IPS-11a (cell line): ENCODE data around the gene GNA12.
"Not testable (repeated sequence)": the region's sequence is repeated elsewhere in the genome, so short reads cannot be mapped to it uniquely, and the experiment has no call there.

Experiments
- H3K4me3 ChIP-seq: one replicate; pipeline ENCODE4 v1.5.1; 2013; ENCODE audit warnings: low read depth, low read length, control low read depth

GNA12 gene

GRCh38 chr7:2732388-2732787 lies 111.7 kb downstream of the GNA12 start:
- H3K4me3 ChIP-seq = no peak overlapping the region

- H3K4me3 ChIP-seq = no peak overlapping the region
Measured at GRCh38 chr7:2730846-2731770, 113.0 kb downstream of the GNA12 start.

- no peak overlapping the region for H3K4me3 ChIP-seq
Measured at GRCh38 chr7:2729893-2730716, 114.0 kb downstream of the GNA12 start.

- no peak overlapping the region for H3K4me3 ChIP-seq
Measured at GRCh38 chr7:2729031-2729892, 114.8 kb downstream of the GNA12 start.

- H3K4me3 ChIP-seq = no peak overlapping the region
Measured at GRCh38 chr7:2728316-2729030, 115.6 kb downstream of the GNA12 start.

GRCh38 chr7:2727206-2727605 lies 116.9 kb downstream of the GNA12 start:
- not testable (repeated sequence) for H3K4me3 ChIP-seq

GRCh38 chr7:2726316-2727018 lies 117.6 kb downstream of the GNA12 start:
- H3K4me3 ChIP-seq = no peak overlapping the region

GRCh38 chr7:2725178-2726105 lies 118.7 kb downstream of the GNA12 start:
- no peak overlapping the region for H3K4me3 ChIP-seq

GRCh38 chr7:2724453-2725177 lies 119.5 kb downstream of the GNA12 start:
- no peak overlapping the region for H3K4me3 ChIP-seq

- H3K4me3 ChIP-seq = not testable (repeated sequence)
Measured at GRCh38 chr7:2724036-2724435, 120.1 kb downstream of the GNA12 start.

- no peak overlapping the region for H3K4me3 ChIP-seq
Measured at GRCh38 chr7:2723138-2723850, 120.8 kb downstream of the GNA12 start.

- no peak overlapping the region for H3K4me3 ChIP-seq
Measured at GRCh38 chr7:2722591-2722990, 121.5 kb downstream of the GNA12 start.

- H3K4me3 ChIP-seq = no peak overlapping the region
Measured at GRCh38 chr7:2721842-2722241, 122.3 kb downstream of the GNA12 start.

GRCh38 chr7:2720024-2720423 lies 124.1 kb downstream of the GNA12 start:
- H3K4me3 ChIP-seq = no peak overlapping the region

GRCh38 chr7:2719007-2719406 lies 125.1 kb downstream of the GNA12 start:
- H3K4me3 ChIP-seq = no peak overlapping the region

- H3K4me3 ChIP-seq = no peak overlapping the region
Measured at GRCh38 chr7:2718296-2718965, 125.7 kb downstream of the GNA12 start.
